ENCODE data around the gene SETDB1. TPM values are rescaled to one million over a fixed set of nuclear protein-coding genes. Genes with fewer than 3 reads are reported as not detected.

The SETDB1 gene
- total RNA-seq, 2 donors from 2014 or later = 68.6 to 73.5 TPM

- Histone ChIP-seq H3K36me3 (ENCODE audit: control insufficient read depth, insufficient read depth, low read length) (no peaks in the 10 kb centered on the region), H3K27me3 (ENCODE audit: control insufficient read depth, insufficient read depth, low read length, poor library complexity, severe bottlenecking) (no peaks in the 10 kb centered on the region), H3K9me3 (ENCODE audit: control insufficient read depth, low read length) (no peaks in the 10 kb centered on the region), H3K27ac (ENCODE audit: low read depth, low read length) (no peak overlapping the region), H3K4me3 (ENCODE audit: low read length) (no peak overlapping the region), H3K9ac (ENCODE audit: extremely low read depth, low read length, poor library complexity, severe bottlenecking) (no peak overlapping the region), H3K4me1 (ENCODE audit: control insufficient read depth, insufficient read depth, low read length) (peaks cover 2% of the 10 kb centered on the region)
- Mint-ChIP-seq H3K27ac (no peak overlapping the region), H3K9me3 (no peaks in the 10 kb centered on the region), H3K4me3 (no peak overlapping the region), H3K4me1 (peaks cover 21% of the 10 kb centered on the region), H3K27me3 (ENCODE audit: insufficient read depth) (no peaks in the 10 kb centered on the region), H3K36me3 (ENCODE audit: low read depth) (no peaks in the 10 kb centered on the region)
- WGBS, 2 experiments (ENCODE audit: insufficient coverage in 1 of 2, insufficient read length in 1 of 2) = 96 to 100% methylated on average over 1 to 3 of the region's 3 CpGs
- TF ChIP-seq, protein P1, sequence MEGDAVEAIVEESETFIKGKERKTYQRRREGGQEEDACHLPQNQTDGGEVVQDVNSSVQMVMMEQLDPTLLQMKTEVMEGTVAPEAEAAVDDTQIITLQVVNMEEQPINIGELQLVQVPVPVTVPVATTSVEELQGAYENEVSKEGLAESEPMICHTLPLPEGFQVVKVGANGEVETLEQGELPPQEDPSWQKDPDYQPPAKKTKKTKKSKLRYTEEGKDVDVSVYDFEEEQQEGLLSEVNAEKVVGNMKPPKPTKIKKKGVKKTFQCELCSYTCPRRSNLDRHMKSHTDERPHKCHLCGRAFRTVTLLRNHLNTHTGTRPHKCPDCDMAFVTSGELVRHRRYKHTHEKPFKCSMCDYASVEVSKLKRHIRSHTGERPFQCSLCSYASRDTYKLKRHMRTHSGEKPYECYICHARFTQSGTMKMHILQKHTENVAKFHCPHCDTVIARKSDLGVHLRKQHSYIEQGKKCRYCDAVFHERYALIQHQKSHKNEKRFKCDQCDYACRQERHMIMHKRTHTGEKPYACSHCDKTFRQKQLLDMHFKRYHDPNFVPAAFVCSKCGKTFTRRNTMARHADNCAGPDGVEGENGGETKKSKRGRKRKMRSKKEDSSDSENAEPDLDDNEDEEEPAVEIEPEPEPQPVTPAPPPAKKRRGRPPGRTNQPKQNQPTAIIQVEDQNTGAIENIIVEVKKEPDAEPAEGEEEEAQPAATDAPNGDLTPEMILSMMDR (conservative IDR thresholded peaks at IDR 0.05) = no peak
- DNase-seq = no peak
These were observed 75.9 kb downstream of the SETDB1 start for GRCh38 chr1:151002051-151002450.

DNA sequence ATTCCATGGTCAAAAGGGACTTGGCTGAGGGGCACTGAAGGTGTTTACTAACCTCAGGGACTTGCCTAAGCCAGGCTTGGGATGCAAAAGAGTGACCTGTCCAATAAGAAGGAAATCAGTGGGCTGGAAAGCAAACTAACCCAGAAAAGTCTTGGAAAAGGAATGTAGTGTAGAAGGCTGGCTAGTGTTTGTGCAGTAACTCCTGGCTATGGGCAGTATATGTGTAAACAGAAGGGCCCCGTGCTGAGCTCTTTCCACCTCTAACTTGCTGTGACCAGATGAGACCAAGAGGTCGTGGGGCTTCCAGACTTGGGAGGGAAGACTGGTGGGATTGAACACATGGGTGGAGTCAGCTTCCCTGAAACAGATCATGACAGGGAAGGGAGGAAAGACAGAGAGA lies 76.4 kb downstream of the SETDB1 start:
- Histone ChIP-seq H3K36me3 (ENCODE audit: control insufficient read depth, insufficient read depth, low read length) (no peaks in the 10 kb centered on the region), H3K9ac (ENCODE audit: extremely low read depth, low read length, poor library complexity, severe bottlenecking) (no peak overlapping the region), H3K4me1 (ENCODE audit: control insufficient read depth, insufficient read depth, low read length) (peaks cover 3% of the 10 kb centered on the region), H3K9me3 (ENCODE audit: control insufficient read depth, low read length) (no peaks in the 10 kb centered on the region), H3K4me3 (ENCODE audit: low read length) (no peak overlapping the region), H3K27ac (ENCODE audit: low read depth, low read length) (no peak overlapping the region), H3K27me3 (ENCODE audit: control insufficient read depth, insufficient read depth, low read length, poor library complexity, severe bottlenecking) (no peaks in the 10 kb centered on the region)
- H3K36me3 Mint-ChIP-seq (ENCODE audit: low read depth) = no peaks in the 10 kb centered on the region
- H3K4me1 Mint-ChIP-seq = peaks cover 25% of the 10 kb centered on the region
- DNase-seq = no peak
- WGBS, 2 experiments (ENCODE audit: insufficient coverage in 1 of 2, insufficient read length in 1 of 2) = 89 to 92% methylated on average over 2 of the region's 2 CpGs
- H3K9me3 Mint-ChIP-seq = no peaks in the 10 kb centered on the region
- TF ChIP-seq, protein P1 (conservative IDR thresholded peaks at IDR 0.05) = no peak
- no peak overlapping the region for H3K27ac Mint-ChIP-seq
- H3K27me3 Mint-ChIP-seq (ENCODE audit: insufficient read depth) = no peaks in the 10 kb centered on the region
- no peak overlapping the region for H3K4me3 Mint-ChIP-seq

DNA sequence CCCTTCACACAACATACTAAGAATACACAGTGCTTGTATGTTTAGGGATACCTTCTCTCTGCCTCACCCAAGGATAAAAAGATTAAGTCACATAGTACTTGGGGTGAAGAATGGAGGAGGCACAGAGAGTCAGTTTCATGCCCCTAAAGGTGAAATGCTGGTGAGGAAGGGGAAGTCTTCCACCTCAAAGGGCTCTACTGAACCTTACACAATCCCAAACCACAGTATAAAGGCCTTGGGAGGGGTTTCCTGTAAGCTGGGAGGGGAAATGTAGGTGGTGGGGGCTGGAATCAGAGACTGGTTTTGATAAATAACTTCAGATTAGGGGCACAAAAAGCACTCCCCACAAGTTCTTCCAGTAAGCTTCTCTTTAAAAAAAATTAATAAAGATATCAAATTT lies 77.0 kb downstream of the SETDB1 start:
- TF ChIP-seq, protein P1 (conservative IDR thresholded peaks at IDR 0.05) = no peak
- Histone ChIP-seq H3K9ac (ENCODE audit: extremely low read depth, low read length, poor library complexity, severe bottlenecking) (no peak overlapping the region), H3K4me3 (ENCODE audit: low read length) (no peak overlapping the region), H3K27me3 (ENCODE audit: control insufficient read depth, insufficient read depth, low read length, poor library complexity, severe bottlenecking) (no peaks in the 10 kb centered on the region), H3K4me1 (ENCODE audit: control insufficient read depth, insufficient read depth, low read length) (peaks cover 3% of the 10 kb centered on the region), H3K27ac (ENCODE audit: low read depth, low read length) (no peak overlapping the region), H3K9me3 (ENCODE audit: control insufficient read depth, low read length) (no peaks in the 10 kb centered on the region), H3K36me3 (ENCODE audit: control insufficient read depth, insufficient read depth, low read length) (no peaks in the 10 kb centered on the region)
- Mint-ChIP-seq H3K4me3 (no peak overlapping the region), H3K4me1 (peaks cover 30% of the 10 kb centered on the region), H3K36me3 (ENCODE audit: low read depth) (no peaks in the 10 kb centered on the region), H3K27me3 (ENCODE audit: insufficient read depth) (no peaks in the 10 kb centered on the region), H3K27ac (no peak overlapping the region), H3K9me3 (no peaks in the 10 kb centered on the region)
- no peak for DNase-seq
